Left lung (tissue), 10 donors: ENCODE data around the gene DRC3. TPM values are rescaled to one million over a fixed set of nuclear protein-coding genes. Genes with fewer than 3 reads are reported as not detected.

Experiments
- ATAC-seq: fragments of 200-7000 bp; cut with Tn5 transposase; one replicate; pipeline ENCODE4 v1.9.1; 2020; ENCODE audit warnings: moderate library complexity
- DNase-seq, 4 donors: peaks; one replicate each; pipeline ENCODE4 v3.0.0-alpha.2; 2013 to 2020
- H3K27ac ChIP-seq, 2 donors: fragments of 200-600 bp; sonication (generic) in 1 of 2; one replicate each; pipeline versions ENCODE4 v1.5.0 to v1.8.0; 2020 to 2021
- H3K27me3 ChIP-seq, 2 donors: fragments of 200-600 bp; sonication (generic) in 1 of 2; one replicate each; pipeline versions ENCODE4 v1.5.0 to v1.8.0; 2020 to 2021
- H3K36me3 ChIP-seq, 2 donors: fragments of 200-600 bp; sonication (generic) in 1 of 2; one replicate each; pipeline versions ENCODE4 v1.5.0 to v1.8.0; 2020 to 2021
- H3K4me1 ChIP-seq, 2 donors: fragments of 200-600 bp; one replicate each; pipeline ENCODE4 v1.8.0; 2021
- H3K4me3 ChIP-seq, 2 donors: fragments of 200-600 bp; sonication (generic) in 1 of 2; one replicate each; pipeline versions ENCODE4 v1.5.0 to v1.8.0; 2020 to 2021; ENCODE audit warnings: mild to moderate bottlenecking in 1 of 2
- H3K9me3 ChIP-seq, 2 donors: fragments of 200-600 bp; sonication (generic) in 1 of 2; one replicate each; pipeline versions ENCODE4 v1.5.0 to v1.8.0; 2020 to 2021
- intact Hi-C, 2 donors: fragments of 100-400 bp; cut with DNase I; formaldehyde crosslinking; loops; one replicate each; pipeline versions ENCODE4 v1.11.2 to v1.14.2; 2022
- polyA plus RNA-seq, 6 donors: library from polyadenylated mRNA; unstranded; fragments of 120-200 nt; gene quantifications; one replicate each; pipeline ENCODE4 v1.2.1, GENCODE V29; 2013; ENCODE audit not compliant: insufficient read length in 6 of 6
- total RNA-seq, 2 donors: library from RNA; stranded (reverse); fragmentation: NEBNext Ultra II Directional; extraction: Animal tissue kit (Norgen Biotek cat#: 25700); gene quantifications; one replicate each; pipeline ENCODE4 v1.2.1, GENCODE V29; 2021
- TF ChIP-seq, protein P1 (sequence below), 2 donors: fragments of 200-600 bp; sonication (generic) in 1 of 2; IDR thresholded peaks; one replicate each; pipeline versions ENCODE4 v1.5.0 to v1.8.0; 2021; ENCODE audit warnings: antibody characterized with exemption in 2 of 2
- donor health status: DM: no; HTN: yes; CAD: no.
- donor health status: DM: no; HTN: no; CAD: no.

DRC3 gene
- total and polyA plus RNA-seq, 8 donors, result 3.6 to 22.8 (median 16.4) TPM

DNA sequence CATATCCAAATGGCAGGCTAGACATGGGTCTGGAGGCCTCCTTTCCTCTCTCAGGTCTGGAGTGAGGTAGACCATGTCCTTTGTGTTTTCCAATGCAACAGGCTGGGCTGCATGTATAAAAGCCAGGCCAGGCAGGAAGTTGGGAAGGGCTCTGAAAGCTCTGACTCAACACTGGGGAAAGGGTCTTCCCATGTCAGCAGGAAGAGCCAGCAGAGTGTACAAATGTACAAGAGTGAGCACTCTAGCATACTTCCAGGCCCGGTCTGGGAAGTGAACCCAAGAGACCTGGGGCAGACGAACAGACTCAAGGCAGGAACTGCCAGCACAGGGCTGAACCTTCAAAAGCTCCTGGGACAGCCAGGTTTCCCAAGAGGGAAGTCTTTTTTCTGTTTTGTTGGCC is 59.3 kb downstream of the DRC3 start:
- intact Hi-C loops, result loop anchor here in 1 of 2 donors (10.0 kb wide), 1 partner anchor 147 kb away; no protein-coding TSS in a partner anchor
- DNase-seq, result no peak
- Histone ChIP-seq H3K27me3 (no peaks in the 10 kb centered on the region), H3K4me1 (peaks cover 4 to 42% of the 10 kb centered on the region in 2 donors), H3K27ac (peak overlapping the region in 1 of 2 donors; percentile 50), H3K9me3 (no peaks in the 10 kb centered on the region), H3K36me3 (peaks cover 0 to 11% of the 10 kb centered on the region in 2 donors), H3K4me3 (no peak overlapping the region)
- ATAC-seq, result peak; percentile 29
- TF ChIP-seq, protein P1, sequence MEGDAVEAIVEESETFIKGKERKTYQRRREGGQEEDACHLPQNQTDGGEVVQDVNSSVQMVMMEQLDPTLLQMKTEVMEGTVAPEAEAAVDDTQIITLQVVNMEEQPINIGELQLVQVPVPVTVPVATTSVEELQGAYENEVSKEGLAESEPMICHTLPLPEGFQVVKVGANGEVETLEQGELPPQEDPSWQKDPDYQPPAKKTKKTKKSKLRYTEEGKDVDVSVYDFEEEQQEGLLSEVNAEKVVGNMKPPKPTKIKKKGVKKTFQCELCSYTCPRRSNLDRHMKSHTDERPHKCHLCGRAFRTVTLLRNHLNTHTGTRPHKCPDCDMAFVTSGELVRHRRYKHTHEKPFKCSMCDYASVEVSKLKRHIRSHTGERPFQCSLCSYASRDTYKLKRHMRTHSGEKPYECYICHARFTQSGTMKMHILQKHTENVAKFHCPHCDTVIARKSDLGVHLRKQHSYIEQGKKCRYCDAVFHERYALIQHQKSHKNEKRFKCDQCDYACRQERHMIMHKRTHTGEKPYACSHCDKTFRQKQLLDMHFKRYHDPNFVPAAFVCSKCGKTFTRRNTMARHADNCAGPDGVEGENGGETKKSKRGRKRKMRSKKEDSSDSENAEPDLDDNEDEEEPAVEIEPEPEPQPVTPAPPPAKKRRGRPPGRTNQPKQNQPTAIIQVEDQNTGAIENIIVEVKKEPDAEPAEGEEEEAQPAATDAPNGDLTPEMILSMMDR (IDR thresholded peaks at IDR 0.05), result no peak

DNA sequence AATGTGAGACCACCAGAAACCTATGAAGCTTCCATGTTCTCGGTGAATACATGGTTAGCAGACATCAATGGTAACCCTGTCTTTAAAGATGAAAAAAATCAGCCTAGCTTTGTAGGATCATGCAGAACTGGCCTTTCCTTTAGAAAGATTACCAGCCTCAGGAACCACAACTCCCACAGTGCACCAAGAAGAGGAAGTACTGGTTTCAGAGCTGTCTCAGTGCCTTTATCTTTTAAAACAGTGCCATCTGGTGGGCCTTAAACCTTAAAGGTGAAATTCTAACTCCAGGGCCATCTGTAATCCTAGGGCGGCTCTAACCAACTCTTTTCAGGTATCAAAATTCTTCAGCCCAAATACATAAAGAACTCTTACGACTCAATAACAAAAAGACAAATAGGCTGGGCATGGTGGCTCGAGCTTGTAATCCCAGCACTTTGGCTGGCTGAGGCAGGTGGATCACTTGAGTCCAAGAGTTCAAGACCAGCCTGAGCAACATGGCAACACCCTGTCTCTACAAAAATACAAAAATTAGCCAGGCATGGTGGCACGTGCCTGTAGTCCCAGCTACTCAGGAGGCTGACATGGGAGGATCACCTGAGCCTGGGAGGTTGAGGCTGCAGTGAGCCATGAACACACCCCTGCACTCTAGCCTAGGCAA is 60.9 kb downstream of the DRC3 start:
- no peak overlapping the region for H3K27ac ChIP-seq
- no peaks in the 10 kb centered on the region for H3K36me3 ChIP-seq
- intact Hi-C loops, result loop anchor here in 1 of 2 donors (10.0 kb wide), 1 partner anchor 149 kb away; no protein-coding TSS in a partner anchor
- TF ChIP-seq, protein P1 (IDR thresholded peaks at IDR 0.05), result peak; percentile 58 to 64
- DNase-seq (peak in 2 of 4 donors; percentile 62 to 85), ATAC-seq (peak; percentile 95)
- H3K4me1 ChIP-seq, result peaks cover 4 to 52% of the 10 kb centered on the region in 2 donors
- no peak overlapping the region for H3K4me3 ChIP-seq
- H3K27me3 ChIP-seq, result no peaks in the 10 kb centered on the region
- no peaks in the 10 kb centered on the region for H3K9me3 ChIP-seq

DNA sequence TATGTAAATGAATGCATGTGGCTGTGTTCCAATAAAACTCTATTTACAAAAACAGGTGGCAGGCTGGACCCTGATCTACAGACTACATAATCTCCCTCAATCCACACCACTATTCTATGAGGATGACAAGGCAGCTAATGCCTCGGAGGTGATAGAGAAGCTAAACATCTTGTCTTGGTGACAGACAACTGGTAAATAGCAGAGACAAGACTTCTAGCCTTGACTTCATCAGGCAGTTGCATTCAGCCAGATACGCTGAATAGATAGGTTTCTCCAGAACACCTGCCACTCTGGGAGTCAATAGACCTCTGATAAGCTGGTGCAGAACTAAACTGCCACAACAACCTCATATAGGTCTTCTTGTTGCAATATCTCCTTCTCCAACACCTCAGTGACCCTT is 63.0 kb downstream of the DRC3 start:
- TF ChIP-seq, protein P1 (IDR thresholded peaks at IDR 0.05), result no peak
- intact Hi-C loops, result loop anchor here in 1 of 2 donors (10.0 kb wide), 1 partner anchor 151 kb away; no protein-coding TSS in a partner anchor
- ATAC-seq, result no peak
- Histone ChIP-seq H3K4me3 (no peak overlapping the region), H3K9me3 (no peaks in the 10 kb centered on the region), H3K27ac (no peak overlapping the region), H3K36me3 (no peaks in the 10 kb centered on the region), H3K27me3 (no peaks in the 10 kb centered on the region), H3K4me1 (peaks cover 11 to 61% of the 10 kb centered on the region in 2 donors)
- no peak for DNase-seq

DNA sequence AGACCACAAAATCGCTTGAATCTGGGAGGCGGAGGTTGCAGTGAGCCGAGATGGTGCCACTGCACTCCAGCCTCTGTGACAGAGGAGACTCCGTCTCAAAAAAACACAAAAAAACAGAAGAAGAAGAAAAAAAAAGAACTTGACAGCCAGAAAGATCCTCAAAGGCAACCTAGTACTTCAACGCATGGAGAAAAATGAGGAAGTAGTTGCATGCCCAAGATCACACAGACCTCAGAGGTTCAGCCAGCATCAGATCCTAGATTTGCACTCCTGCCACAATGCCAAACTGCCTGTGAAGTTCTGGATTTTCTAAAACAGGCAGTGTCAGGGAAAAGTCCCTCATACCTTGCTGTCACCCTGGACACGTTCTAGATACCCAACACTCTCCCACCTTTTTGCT is 64.8 kb downstream of the DRC3 start:
- peak overlapping the region in 1 of 2 donors; percentile 79 for H3K27ac ChIP-seq
- DNase-seq, result no peak
- ATAC-seq, result no peak
- no peaks in the 10 kb centered on the region for H3K36me3 ChIP-seq
- no peaks in the 10 kb centered on the region for H3K27me3 ChIP-seq
- TF ChIP-seq, protein P1 (IDR thresholded peaks at IDR 0.05), result no peak
- peaks cover 12 to 64% of the 10 kb centered on the region in 2 donors for H3K4me1 ChIP-seq
- intact Hi-C loops, result loop anchor here in 1 of 2 donors (10.0 kb wide), 1 partner anchor 153 kb away; no protein-coding TSS in a partner anchor
- no peaks in the 10 kb centered on the region for H3K9me3 ChIP-seq
- H3K4me3 ChIP-seq, result no peak overlapping the region

DNA sequence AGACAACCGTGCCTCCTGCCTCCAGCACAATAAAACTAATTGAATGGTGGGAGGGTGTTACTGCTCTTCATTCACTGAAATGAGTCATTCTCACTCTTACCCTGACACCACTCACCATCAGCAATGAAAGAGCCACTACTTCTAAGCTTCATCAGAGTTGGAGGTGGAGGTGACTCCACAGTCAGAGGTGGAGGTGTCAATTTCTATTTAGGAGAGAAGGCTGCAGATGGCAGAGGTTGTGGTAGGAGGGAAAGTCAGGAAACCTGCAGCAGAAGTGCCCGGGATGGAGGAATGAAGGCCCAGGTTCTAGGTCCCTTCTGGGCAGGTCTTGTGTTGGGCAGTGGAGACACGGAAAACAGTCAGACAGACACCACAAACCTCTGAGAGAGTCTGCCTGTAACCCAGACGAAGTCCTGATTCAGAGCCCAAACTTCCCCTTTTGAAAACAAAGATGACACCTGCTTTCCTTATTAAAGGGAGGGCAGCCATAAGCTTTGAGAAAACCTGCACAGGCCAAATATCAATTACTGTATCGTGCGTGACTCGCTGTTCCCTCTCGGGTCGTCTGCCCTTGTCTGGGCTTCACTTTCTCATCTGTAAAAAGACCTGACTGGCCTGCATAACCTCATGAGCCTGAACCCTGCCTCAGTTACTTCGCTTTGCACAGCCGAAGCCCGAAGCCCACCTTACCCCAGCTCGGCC is 65.6 kb downstream of the DRC3 start:
- TF ChIP-seq, protein P1 (IDR thresholded peaks at IDR 0.05), result no peak

More for the DNA sequence above, 65.6 kb downstream of the DRC3 start:
- no peak for DNase-seq
- Histone ChIP-seq H3K27ac (peak overlapping the region; percentile 53 to 79), H3K4me3 (peak overlapping the region; percentile 87 to 96), H3K36me3 (no peaks in the 10 kb centered on the region), H3K27me3 (no peaks in the 10 kb centered on the region), H3K9me3 (no peaks in the 10 kb centered on the region), H3K4me1 (peaks cover 8 to 55% of the 10 kb centered on the region in 2 donors)
- ATAC-seq, result no peak
- intact Hi-C loops, result loop anchor here in 1 of 2 donors (10.0 kb wide), 1 partner anchor 153 kb away; no protein-coding TSS in a partner anchor
